ENCODE measurements around the gene TCERG1L.

GRCh38 chr10:131310142-131310541 is 1.4 kb downstream of the TCERG1L start:
- TF ChIP-seq CTCF (IDR thresholded peaks at IDR 0.05) (peak in 5 of 12 donors; percentile 7 to 28 (median 21)), POLR2A (IDR thresholded peaks at IDR 0.05) (no peak)
